Measurements from ENCODE around the gene DTX1. TPM values are rescaled to one million over a fixed set of nuclear protein-coding genes. Genes with fewer than 3 reads are reported as not detected.

Gene DTX1
- total and polyA plus RNA-seq, 2 of the 13 experiments (the other 11 are each of a cell fraction or from before 2014, with no cell fraction given) = not detected

GRCh38 chr12:113066813-113067400 lies 10.4 kb downstream of the DTX1 start:
- H3K4me2 ChIP-seq (ENCODE audit: low read depth, low read length) = no peak overlapping the region
- FAIRE-seq (no peak), ATAC-seq (no peak), DNase-seq (ENCODE audit: low spot score) (no peak)
- in situ Hi-C loops (cut with HindIII; ENCODE audit: extremely low pct_ligation_motif_present, low pct_unique_long_range_greater_than_20kb) (no loop called here), intact Hi-C loops (cut with micrococcal nuclease; ENCODE audit: unreplicated experiment) (no loop called here)
- H3K9me3 ChIP-seq (ENCODE audit: low read length) = no peaks in the 10 kb centered on the region
- no peaks in the 10 kb centered on the region for H4K20me1 ChIP-seq (ENCODE audit: insufficient read depth, low read length)
- ChIA-PET CTCF (ENCODE audit: low intra/inter-chr PET ratio, low total read pairs) (no interaction called here), POLR2A (no interaction called here)
- no peaks in the 10 kb centered on the region for H3K36me3 ChIP-seq (replicated peaks in 1 of 2; ENCODE audit: control insufficient read depth in 1 of 2, insufficient read depth in 2 of 2, low read length in 2 of 2)
- no peak overlapping the region for H3K27ac ChIP-seq (ENCODE audit: extremely low read length, insufficient read depth, low read length)
- H2AFZ ChIP-seq (ENCODE audit: low read length) = no peak overlapping the region
- no peak overlapping the region for H3K4me3 ChIP-seq (replicated peaks in 1 of 3; ENCODE audit: insufficient read depth in 1 of 3, low read depth in 2 of 3, low read length in 3 of 3)
- H3K9ac ChIP-seq (ENCODE audit: insufficient read depth, low read depth, low read length) = no peak overlapping the region
- 16% methylated on average over 7 of the region's 13 CpGs for WGBS (ENCODE audit: low lambda C conversion rate)
- peaks cover 7 to 19% of the 10 kb centered on the region in 2 experiments; a peak in 3 of 5 replicates for H3K27me3 ChIP-seq (ENCODE audit: control insufficient read depth in 1 of 2, insufficient read depth in 2 of 2, low read length in 2 of 2)
- peaks cover 24% of the 10 kb centered on the region for H3K4me1 ChIP-seq (ENCODE audit: insufficient read depth, low read length)
- no peaks in the 10 kb centered on the region for H3K79me2 ChIP-seq (ENCODE audit: insufficient read depth, low read length)
- BruUV-seq (replicated peaks) = no TSS peak
- TF ChIP-seq, protein P1, sequence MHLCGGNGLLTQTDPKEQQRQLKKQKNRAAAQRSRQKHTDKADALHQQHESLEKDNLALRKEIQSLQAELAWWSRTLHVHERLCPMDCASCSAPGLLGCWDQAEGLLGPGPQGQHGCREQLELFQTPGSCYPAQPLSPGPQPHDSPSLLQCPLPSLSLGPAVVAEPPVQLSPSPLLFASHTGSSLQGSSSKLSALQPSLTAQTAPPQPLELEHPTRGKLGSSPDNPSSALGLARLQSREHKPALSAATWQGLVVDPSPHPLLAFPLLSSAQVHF (CRISPR knock-in tag; IDR thresholded peaks at IDR 0.05) = no peak
- TF ChIP-seq ZNF737 (CRISPR knock-in tag; IDR thresholded peaks at IDR 0.05; ENCODE audit: borderline replicate concordance) = no peak
- TF ChIP-seq, protein P2, sequence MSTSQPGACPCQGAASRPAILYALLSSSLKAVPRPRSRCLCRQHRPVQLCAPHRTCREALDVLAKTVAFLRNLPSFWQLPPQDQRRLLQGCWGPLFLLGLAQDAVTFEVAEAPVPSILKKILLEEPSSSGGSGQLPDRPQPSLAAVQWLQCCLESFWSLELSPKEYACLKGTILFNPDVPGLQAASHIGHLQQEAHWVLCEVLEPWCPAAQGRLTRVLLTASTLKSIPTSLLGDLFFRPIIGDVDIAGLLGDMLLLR (CRISPR knock-in tag; IDR thresholded peaks at IDR 0.05) = no peak
- no peak for TF ChIP-seq CHCHD3 (CRISPR knock-in tag; IDR thresholded peaks at IDR 0.05)
- TF ChIP-seq, protein P3, sequence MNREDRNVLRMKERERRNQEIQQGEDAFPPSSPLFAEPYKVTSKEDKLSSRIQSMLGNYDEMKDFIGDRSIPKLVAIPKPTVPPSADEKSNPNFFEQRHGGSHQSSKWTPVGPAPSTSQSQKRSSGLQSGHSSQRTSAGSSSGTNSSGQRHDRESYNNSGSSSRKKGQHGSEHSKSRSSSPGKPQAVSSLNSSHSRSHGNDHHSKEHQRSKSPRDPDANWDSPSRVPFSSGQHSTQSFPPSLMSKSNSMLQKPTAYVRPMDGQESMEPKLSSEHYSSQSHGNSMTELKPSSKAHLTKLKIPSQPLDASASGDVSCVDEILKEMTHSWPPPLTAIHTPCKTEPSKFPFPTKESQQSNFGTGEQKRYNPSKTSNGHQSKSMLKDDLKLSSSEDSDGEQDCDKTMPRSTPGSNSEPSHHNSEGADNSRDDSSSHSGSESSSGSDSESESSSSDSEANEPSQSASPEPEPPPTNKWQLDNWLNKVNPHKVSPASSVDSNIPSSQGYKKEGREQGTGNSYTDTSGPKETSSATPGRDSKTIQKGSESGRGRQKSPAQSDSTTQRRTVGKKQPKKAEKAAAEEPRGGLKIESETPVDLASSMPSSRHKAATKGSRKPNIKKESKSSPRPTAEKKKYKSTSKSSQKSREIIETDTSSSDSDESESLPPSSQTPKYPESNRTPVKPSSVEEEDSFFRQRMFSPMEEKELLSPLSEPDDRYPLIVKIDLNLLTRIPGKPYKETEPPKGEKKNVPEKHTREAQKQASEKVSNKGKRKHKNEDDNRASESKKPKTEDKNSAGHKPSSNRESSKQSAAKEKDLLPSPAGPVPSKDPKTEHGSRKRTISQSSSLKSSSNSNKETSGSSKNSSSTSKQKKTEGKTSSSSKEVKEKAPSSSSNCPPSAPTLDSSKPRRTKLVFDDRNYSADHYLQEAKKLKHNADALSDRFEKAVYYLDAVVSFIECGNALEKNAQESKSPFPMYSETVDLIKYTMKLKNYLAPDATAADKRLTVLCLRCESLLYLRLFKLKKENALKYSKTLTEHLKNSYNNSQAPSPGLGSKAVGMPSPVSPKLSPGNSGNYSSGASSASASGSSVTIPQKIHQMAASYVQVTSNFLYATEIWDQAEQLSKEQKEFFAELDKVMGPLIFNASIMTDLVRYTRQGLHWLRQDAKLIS (CRISPR knock-in tag; IDR thresholded peaks at IDR 0.05) = no peak
- no peak for TF ChIP-seq RXRA (CRISPR knock-in tag; IDR thresholded peaks at IDR 0.05)
- TF ChIP-seq, protein P4, sequence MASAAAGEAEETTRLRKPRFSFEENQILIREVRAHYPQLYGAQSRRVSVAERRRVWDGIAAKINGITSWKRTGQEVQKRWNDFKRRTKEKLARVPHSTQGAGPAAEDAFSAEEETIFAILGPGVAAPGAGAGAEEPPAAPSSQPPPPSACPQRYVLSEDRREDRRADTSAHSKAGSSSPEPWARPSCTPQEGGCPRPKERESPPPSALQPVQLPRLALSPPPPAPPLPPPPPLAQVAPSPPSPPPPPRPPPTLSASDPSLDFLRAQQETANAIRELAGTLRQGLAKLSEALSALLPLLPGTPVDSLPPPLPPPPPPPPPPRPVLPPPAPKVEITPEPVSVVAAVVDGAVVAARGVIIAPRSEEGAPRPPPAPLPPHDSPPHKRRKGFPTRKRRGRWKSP (CRISPR knock-in tag; IDR thresholded peaks at IDR 0.05) = no peak
- TF ChIP-seq KLF6 (CRISPR knock-in tag; IDR thresholded peaks at IDR 0.05) = no peak
- TF ChIP-seq POLR2A (IDR thresholded peaks at IDR 0.05; ENCODE audit: insufficient read depth in 1 of 2, low read depth in 2 of 2, low read length in 2 of 2) = no peak
- no peak for TF ChIP-seq ATF7-NPFF (CRISPR knock-in tag; IDR thresholded peaks at IDR 0.05; ENCODE audit: low read depth)
- TF ChIP-seq ZNF441 (CRISPR knock-in tag; IDR thresholded peaks at IDR 0.05; ENCODE audit: borderline replicate concordance) = no peak
- TF ChIP-seq HES4 (CRISPR knock-in tag; IDR thresholded peaks at IDR 0.05; ENCODE audit: borderline replicate concordance) = no peak
- TF ChIP-seq GPN1 (CRISPR knock-in tag; IDR thresholded peaks at IDR 0.05; ENCODE audit: borderline replicate concordance) = no peak
- TF ChIP-seq, protein P5, sequence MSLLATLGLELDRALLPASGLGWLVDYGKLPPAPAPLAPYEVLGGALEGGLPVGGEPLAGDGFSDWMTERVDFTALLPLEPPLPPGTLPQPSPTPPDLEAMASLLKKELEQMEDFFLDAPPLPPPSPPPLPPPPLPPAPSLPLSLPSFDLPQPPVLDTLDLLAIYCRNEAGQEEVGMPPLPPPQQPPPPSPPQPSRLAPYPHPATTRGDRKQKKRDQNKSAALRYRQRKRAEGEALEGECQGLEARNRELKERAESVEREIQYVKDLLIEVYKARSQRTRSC (CRISPR knock-in tag; IDR thresholded peaks at IDR 0.05; ENCODE audit: low read depth) = no peak
- TF ChIP-seq DMTF1 (CRISPR knock-in tag; IDR thresholded peaks at IDR 0.05) = no peak

Measured in HepG2 (cell line).